ENCODE results near the gene TENM4.
"Not testable (repeated sequence)": the region's sequence is repeated elsewhere in the genome, so short reads cannot be mapped to it uniquely, and the experiment has no call there.

TENM4 gene

DNA sequence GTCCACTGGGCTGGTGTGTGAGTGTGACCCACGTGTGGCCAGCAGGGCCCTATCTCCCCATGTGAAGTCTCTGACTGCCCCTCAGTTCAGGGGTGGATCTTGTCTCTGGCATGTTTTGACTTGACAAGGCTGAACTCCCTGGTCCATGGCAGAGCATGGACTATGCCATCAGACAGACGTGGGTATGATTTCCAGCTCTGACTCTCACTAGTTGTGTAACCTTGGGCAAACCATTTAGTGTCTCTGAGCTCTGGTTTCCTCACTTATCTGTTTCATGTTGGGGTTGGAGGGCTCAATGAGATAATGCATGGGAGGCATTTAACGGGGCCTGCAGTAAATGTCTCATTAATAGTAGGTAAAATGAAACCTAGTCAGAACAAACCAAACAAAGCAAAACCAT lies 611.7 kb downstream of the TENM4 start:
- ChIA-PET POLR2A (no interaction called here), CTCF (interaction anchor here (1.0 kb wide), 3 partner anchors 11 to 183 kb away, joined by 3 to 5 read pairs (median 3); no protein-coding TSS in a partner anchor)
- DNase-seq (ENCODE audit: low read depth, low spot score) = no peak
- TF ChIP-seq, protein P1, sequence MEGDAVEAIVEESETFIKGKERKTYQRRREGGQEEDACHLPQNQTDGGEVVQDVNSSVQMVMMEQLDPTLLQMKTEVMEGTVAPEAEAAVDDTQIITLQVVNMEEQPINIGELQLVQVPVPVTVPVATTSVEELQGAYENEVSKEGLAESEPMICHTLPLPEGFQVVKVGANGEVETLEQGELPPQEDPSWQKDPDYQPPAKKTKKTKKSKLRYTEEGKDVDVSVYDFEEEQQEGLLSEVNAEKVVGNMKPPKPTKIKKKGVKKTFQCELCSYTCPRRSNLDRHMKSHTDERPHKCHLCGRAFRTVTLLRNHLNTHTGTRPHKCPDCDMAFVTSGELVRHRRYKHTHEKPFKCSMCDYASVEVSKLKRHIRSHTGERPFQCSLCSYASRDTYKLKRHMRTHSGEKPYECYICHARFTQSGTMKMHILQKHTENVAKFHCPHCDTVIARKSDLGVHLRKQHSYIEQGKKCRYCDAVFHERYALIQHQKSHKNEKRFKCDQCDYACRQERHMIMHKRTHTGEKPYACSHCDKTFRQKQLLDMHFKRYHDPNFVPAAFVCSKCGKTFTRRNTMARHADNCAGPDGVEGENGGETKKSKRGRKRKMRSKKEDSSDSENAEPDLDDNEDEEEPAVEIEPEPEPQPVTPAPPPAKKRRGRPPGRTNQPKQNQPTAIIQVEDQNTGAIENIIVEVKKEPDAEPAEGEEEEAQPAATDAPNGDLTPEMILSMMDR (IDR thresholded peaks at IDR 0.05; ENCODE audit: insufficient read depth, low read length, missing control alignments) = no peak
- no peak overlapping the region for H3K4me3 ChIP-seq (ENCODE audit: low read depth, low read length)

DNA sequence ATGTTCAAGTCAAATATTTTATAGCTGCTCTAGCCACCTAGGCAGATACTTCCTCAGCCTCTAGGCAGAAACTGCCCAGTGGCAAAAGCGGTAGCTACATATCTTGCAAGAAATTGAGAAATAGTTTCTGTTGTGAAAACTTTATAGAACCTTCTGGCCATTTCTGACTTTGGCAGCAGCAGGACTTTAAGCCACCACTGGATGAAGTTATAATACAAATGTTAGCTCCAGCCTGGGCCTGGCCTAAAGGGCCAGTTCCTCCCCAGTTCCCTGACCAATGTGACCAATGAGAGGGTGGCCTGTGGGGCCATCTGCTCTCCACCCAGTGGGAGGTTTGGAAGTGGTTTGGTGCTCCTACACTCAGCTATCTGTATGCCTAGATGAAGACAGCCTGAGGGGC lies 612.2 kb downstream of the TENM4 start:
- H3K4me3 ChIP-seq (ENCODE audit: low read depth, low read length) = no peak overlapping the region
- ChIA-PET CTCF (interaction anchor here (1.0 kb wide), 3 partner anchors 11 to 183 kb away, joined by 3 to 5 read pairs (median 3); no protein-coding TSS in a partner anchor), POLR2A (no interaction called here)
- TF ChIP-seq, protein P1 (IDR thresholded peaks at IDR 0.05; ENCODE audit: insufficient read depth, low read length, missing control alignments) = no peak
- DNase-seq (ENCODE audit: low read depth, low spot score) = no peak

DNA sequence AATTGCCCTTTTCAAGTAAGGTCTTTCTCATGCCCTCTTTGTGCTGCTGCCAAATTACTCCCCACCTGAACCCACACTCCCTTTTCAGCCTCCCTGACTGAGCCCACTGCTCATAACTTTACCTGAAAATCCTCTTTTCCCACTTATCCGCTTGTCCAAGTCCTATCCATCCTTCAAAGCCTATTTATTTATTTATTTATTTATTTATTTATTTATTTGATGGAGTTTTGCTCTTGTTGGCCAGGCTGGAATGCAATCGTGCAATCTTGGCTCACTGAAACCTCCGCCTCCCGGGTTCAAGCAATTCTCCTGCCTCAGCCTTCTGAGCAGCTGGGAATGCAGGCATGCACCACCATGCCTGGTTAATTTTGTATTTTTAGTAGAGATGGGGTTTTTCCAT lies 613.5 kb downstream of the TENM4 start:
- CTCF ChIA-PET; POLR2A ChIA-PET; H3K4me3 ChIP-seq (ENCODE audit: low read depth, low read length); DNase-seq (ENCODE audit: low read depth, low spot score): not testable (repeated sequence)

DNA sequence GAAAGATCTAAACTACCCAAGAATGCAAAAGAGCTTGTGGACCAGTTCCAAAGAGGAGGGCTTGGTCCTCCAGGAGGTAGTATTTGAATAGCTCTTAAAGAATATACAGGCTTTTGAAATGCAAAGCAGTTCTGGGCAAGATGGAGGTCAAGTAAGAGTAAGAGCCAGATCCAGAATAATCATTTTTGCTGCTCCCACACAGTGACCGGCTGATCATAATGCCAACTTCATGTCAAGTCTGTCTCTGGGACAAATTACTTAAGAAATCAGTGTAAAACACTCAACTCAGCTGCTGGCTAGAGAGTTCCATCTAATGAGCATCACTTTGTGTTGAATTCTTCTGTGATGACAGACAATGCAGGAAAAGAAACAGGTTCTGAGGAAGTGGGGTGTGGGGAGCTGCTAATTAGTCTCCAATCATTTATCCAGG lies 615.2 kb downstream of the TENM4 start:
- TF ChIP-seq, protein P1 (IDR thresholded peaks at IDR 0.05; ENCODE audit: insufficient read depth, low read length, missing control alignments) = no peak
- no peak overlapping the region for H3K4me3 ChIP-seq (ENCODE audit: low read depth, low read length)
- POLR2A ChIA-PET = no interaction called here
- CTCF ChIA-PET = interaction anchor here (0.9 to 1.3 kb wide), 3 partner anchors 27 to 274 kb away, joined by 3 to 7 read pairs (median 4); no protein-coding TSS in a partner anchor
- DNase-seq (ENCODE audit: low read depth, low spot score) = no peak

DNA sequence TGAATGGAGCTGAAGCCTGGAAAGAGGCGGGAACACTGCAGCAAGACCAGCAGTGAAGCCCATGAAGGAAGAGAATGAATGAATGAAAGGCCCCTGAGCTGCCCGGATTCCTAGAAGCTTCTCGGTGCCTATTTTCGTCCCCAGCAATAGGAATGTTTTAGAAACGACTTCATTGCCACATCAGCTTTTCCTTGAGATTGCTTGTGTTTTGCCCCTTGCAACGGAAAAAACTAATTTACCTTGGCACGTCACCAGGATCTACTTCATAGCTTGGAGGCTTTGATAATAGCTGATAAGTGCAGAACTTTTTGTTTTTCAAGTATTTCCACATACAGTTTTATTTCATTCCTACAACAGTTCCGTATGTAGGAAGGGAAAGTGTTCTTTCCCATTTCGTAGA lies 617.2 kb downstream of the TENM4 start:
- no peak for DNase-seq (ENCODE audit: low read depth, low spot score)
- H3K4me3 ChIP-seq (ENCODE audit: low read depth, low read length) = no peak overlapping the region
- POLR2A ChIA-PET = no interaction called here
- TF ChIP-seq, protein P1 (IDR thresholded peaks at IDR 0.05; ENCODE audit: insufficient read depth, low read length, missing control alignments) = no peak
- CTCF ChIA-PET = no interaction called here

DNA sequence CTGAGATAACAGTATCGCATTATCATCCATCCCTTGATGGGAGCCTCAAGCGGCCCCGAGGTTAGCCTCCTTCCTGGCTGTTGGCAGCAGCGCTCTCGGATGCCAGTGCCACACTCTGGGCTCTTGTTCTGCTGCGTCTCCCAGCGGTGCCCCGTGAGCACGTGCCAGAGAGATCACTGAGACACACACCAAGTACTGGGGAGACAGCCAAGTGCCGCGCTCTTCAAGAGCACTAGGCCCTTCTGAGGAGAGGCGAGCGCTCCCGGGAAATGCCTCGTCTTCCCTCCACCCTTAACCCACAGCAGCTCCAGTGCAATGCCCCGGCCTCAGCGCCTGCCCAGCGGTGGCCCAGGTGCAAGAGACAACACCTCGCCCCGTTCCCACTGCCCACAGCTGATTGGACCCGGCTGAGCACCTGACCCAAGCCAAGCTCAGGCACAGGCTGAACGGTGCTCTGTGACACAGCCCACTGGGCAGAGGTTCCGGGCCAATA lies 617.9 kb downstream of the TENM4 start:
- H3K4me3 ChIP-seq (ENCODE audit: low read depth, low read length) = no peak overlapping the region
- TF ChIP-seq, protein P1 (IDR thresholded peaks at IDR 0.05; ENCODE audit: insufficient read depth, low read length, missing control alignments) = no peak
- ChIA-PET CTCF (interaction anchor here (1.8 kb wide), 1 partner anchor 25 kb away, joined by 3 read pairs; no protein-coding TSS in a partner anchor), POLR2A (no interaction called here)
- DNase-seq (ENCODE audit: low read depth, low spot score) = no peak
